HG02938 (cell line): ENCODE data around the gene ITPR3.
A peak's percentile ranks its signal among the peaks of the same experiment; 100 is the strongest.
"Not testable (repeated sequence)": the region's sequence is repeated elsewhere in the genome, so short reads cannot be mapped to it uniquely, and the experiment has no call there.

Source experiments
- ATAC-seq: cut with Tn5 transposase; IDR thresholded peaks from one replicate; pipeline ENCODE4 v1.9.1; 2021; ENCODE audit warnings: mild to moderate bottlenecking, moderate library complexity; ENCODE audit not compliant: unreplicated experiment

Gene ITPR3

DNA sequence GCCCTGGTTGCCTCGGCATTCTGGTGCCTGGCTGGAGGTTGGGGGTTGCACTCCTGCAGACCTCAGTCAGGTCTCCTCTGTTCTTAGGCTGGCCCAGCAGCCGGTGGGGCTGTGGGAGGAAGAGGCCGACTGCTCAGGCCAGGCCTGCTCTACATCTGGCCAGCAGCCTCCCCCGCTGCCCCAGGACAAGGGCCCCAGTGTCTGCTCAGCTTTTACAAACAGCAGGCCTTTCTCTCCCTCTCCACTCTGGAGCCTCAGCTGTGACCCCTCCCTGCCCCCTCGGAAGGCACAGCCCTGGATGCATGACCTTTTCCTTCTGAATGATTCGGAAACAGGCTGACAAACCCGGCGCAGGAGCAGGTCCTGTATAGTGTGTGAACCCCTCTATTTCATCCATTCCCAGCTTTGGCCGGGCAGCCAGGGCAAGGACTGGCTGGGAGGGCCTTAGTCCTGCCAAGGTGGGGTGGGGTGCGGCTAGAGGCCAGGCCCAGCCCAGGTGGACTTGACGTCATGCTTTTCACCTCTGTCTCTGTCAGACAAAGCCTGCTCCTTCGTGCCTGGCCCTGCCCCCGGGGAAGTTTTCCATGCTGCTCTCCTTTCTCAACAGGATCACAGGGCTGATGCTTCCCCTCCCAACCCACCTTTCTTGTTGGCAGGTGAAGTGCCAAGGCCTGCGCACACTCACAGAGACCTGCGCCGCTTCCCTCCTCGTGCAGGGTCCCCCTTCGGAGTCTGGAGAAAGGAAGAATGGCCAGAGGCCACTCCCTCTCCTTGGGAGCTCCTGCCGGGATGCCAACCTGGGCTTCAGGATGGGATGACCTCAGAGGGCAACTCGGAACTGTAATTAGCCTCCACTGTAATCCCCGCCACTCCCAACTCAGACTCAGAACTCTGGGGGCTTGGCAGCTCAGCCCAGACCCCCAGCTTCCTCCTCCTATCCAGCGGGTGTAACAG, 10.1 kb upstream of the ITPR3 start:
- no peak for ATAC-seq

GRCh38 chr6:33613146-33613794, 7.9 kb upstream of the ITPR3 start:
- no peak for ATAC-seq

GRCh38 chr6:33613795-33614168, 7.3 kb upstream of the ITPR3 start:
- ATAC-seq = no peak

- ATAC-seq = no peak
Measured at GRCh38 chr6:33616113-33616512, 5.0 kb upstream of the ITPR3 start.

DNA sequence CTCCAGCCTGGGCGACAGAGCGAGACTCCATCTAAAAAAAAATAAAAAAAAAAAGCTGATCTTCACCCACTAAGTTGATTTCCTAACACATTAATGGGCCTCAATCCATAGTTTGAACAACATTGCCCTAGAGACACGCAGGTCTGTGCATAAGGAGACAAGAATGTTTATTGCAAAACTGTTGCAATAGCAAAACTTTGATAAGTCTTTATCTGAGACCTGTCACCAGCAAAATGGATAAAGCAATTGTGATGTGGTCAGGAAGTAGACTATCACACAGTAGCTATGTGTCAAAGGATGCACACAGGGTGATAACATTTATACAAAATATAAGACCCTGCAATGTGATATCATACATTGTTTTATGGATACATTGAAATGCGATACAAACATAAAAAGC, 4.2 kb upstream of the ITPR3 start:
- ATAC-seq = no peak

- ATAC-seq = no peak
Measured at GRCh38 chr6:33619166-33619840, 1.8 kb upstream of the ITPR3 start.

DNA sequence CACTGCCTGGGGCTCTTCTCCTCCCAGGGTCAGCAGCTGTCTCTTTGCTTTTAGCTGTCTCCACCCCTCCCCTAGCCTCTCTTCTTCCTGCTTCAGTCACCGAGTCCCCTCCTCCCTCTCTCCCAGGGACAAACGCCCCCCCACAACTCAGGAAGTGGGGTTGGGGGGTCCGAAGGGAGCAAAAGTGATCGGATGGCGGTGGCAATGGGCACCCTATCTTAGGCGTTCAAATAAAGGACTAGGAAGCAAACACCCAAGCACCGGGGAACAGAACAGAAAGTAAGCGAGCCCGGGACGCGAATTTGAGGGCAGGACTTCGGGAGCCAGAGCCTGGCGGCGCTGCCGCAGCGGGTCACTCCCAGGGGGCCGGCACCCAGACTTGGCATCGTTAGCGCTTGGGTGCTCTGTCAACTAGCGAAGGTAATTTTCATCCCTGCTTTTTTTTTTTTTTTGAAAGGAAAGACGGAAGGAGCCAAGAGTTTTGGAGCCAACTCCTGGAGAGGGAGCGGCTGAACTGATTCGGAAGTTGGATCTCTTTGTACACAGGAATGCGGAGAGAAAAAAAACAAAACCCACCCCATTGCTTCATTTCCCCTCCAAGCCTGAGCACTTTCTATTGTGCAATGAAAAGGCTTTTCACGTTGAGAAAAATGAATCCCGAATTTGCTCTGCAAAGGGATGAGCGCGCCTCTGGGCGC, 815 bp upstream of the ITPR3 start:
- ATAC-seq = no peak

GRCh38 chr6:33621711-33622388, 728 bp downstream of the ITPR3 start:
- peak; percentile 18 for ATAC-seq

- ATAC-seq = no peak
Measured at GRCh38 chr6:33622456-33623431, 1.6 kb downstream of the ITPR3 start.

GRCh38 chr6:33623895-33624381, 2.8 kb downstream of the ITPR3 start:
- ATAC-seq = no peak

DNA sequence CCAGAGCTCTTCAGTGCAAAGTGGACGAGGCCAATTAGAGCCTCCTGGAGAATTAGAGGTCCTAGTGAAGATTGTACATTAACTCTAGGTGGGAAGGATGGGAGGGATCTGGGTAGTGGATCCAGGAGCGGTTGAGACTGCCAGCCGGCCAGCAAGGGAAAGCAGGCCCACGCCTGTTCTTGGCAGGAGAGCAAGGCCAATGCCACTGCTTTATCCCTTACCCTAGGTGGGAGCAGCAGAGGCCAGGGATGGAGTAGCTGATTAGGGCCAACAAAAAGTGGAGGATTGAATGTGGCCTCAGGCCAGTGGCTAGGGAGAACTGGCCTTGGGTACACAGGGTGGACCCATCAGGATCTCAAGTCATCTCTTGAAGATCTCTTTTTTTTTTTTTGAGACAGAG, 3.7 kb downstream of the ITPR3 start:
- ATAC-seq = no peak

DNA sequence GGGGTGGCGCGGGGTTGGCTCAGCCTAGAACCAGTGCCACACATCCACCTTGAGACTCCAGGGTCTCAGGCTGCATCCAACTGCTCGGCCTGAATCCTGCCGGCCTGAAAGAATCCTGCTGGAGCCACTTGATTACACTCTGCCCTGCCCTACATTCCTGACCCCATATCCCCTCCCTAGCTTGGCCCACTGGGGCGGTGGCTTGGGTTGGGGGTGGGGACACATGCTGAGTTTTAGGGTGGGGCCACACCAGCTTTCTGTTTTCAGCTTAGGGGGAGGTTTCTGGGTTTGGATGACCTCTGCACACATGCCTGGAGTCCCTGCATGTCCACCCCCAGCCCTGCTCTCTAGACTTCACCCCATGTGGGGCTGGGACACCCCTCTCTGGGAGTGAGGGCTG, 6.8 kb downstream of the ITPR3 start:
- ATAC-seq = no peak

DNA sequence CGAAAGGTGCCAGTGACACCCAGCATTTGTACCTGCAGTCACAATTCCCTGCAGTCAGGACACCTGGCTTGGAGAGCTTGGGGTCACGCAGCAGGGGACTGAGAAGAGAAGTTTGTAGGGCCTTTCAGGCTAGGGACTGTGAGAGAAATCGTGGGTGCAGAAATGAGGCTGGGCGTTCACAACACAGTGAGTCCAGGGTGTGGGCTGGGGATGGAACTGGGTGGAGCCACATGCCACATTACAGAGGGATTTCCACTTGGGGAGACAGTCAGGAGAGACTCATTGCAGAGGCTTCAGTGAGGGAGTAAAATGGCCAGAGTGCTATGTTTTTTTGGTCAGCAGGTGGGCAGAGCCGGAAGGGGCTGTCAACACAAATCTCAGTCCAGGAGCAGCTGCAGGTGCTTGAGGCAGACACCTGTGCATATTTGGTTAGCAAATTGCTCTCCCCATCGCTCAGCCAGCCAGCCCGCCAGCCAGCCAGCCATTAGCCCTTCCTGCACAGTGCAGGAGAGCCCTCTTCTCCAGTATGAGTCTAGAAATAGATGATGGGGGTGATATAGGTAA, 7.4 kb downstream of the ITPR3 start:
- ATAC-seq = no peak

- no peak for ATAC-seq
Measured at GRCh38 chr6:33630014-33630413, 8.9 kb downstream of the ITPR3 start.

GRCh38 chr6:33631521-33631920, 10.4 kb downstream of the ITPR3 start:
- not testable (repeated sequence) for ATAC-seq

- ATAC-seq = no peak
Measured at GRCh38 chr6:33631971-33632557, 10.9 kb downstream of the ITPR3 start.

DNA sequence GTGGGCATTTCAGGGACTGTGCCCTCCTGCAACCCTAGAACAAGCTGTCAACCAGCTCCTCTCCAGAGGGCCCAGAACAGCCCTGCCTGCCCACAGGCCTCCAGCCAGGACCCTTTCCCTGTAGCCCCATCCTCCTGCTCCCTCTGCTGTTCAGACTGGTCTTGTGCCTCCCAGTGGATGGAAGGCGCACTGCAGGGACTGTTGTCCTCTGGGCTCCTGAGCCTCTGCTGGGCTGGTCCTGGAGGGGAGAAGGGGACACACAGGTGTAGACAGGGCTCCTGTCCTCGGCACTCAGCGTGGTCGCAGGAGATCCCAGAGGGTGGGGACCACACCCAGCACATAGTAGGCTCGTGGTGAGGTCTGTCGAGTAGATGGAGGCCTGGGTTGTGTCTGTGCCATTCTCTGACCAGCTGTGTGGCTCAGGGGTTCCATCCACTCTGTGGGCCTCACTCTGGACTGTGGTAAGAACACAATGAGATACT, 11.5 kb downstream of the ITPR3 start:
- no peak for ATAC-seq

DNA sequence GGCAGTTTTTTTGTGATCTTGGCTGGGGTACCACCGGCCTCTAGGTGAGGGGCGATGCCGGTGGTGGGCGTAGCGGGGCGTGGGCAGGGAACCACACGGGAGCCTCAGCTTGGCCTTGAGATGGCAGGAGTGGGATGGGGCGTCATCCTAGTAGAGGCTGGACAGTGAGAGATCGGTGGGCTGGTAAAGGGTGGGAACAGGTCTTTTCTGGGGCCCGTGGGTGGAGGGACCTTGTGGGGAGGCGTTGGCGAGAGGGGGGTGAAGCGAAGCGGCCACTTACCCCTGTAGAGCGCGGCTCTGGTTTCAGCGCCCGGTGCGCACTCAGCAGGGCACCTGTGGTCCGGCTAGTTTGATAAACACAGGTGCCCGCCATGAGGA, 12.0 kb downstream of the ITPR3 start:
- no peak for ATAC-seq
